BLaER1 (cell line): ENCODE results near the gene RASGRP2.

ENCODE experiments used
- H3K27ac ChIP-seq: shearing (Covaris generic); formaldehyde crosslinking; 2 replicates; pipeline ENCODE4 v1.8.1; 2022
- H3K27me3 ChIP-seq: shearing (Covaris generic); formaldehyde crosslinking; 2 replicates; pipeline ENCODE4 v1.8.1; 2022
- H3K36me3 ChIP-seq: shearing (Covaris generic); formaldehyde crosslinking; 2 replicates; pipeline ENCODE4 v1.8.1; 2022
- H3K4me1 ChIP-seq: shearing (Covaris generic); formaldehyde crosslinking; 2 replicates; pipeline ENCODE4 v1.8.1; 2022
- H3K4me2 ChIP-seq: shearing (Covaris generic); formaldehyde crosslinking; 2 replicates; pipeline ENCODE4 v1.8.1; 2022
- H3K4me3 ChIP-seq: shearing (Covaris generic); formaldehyde crosslinking; 2 replicates; pipeline ENCODE4 v1.8.1; 2022
- H3K9ac ChIP-seq: shearing (Covaris generic); formaldehyde crosslinking; 2 replicates; pipeline ENCODE4 v1.8.1; 2022
- H3K9me3 ChIP-seq: shearing (Covaris generic); formaldehyde crosslinking; 2 replicates; pipeline ENCODE4 v1.8.1; 2022
- H4K20me1 ChIP-seq: shearing (Covaris generic); formaldehyde crosslinking; 2 replicates; pipeline ENCODE4 v1.8.1; 2022
- Cebpa-rat ChIP-seq: shearing (Covaris generic); IDR thresholded peaks from 2 replicates; pipeline ENCODE4 v1.8.1; 2022

RASGRP2 gene

DNA sequence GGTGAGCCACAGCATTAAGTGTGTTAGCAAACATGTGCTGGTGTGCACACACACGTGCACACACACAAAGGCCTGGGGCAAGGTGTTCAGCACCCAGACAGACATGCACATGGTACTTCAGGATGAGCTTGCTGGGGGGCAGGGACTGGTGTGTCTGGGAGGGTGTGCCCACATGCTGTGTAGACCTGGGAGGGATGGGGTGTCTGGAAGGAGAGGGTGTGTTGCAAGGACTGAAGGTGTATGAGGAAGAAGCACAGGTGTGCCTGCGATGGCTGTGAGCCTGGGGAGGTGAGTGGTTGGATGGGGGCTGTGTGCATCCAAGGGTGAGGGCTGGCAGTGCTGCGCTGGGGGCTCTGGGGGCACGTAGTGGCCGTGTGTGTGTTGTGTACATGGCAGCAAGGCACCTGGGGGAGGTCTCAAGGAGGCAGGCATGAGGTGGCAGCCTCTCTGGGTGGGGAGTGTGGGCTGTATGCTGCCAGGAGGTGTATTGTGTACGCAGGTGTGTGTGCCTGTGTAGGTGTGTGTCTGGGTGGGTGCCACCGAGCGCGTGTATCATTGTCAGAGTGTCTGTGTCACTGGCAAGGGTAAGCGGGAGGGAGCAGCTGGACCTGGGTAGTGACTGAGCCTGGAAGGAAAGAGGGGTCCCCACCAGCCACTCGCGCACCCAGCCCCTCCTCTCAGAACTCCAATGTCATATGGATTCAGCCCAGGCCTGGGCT is 23.1 kb downstream of the RASGRP2 start:
- H3K36me3 ChIP-seq: no peaks in the 10 kb centered on the region
- no peaks in the 10 kb centered on the region for H3K9me3 ChIP-seq
- TF ChIP-seq Cebpa-rat: no peak
- no peak overlapping the region for H3K27ac ChIP-seq
- H3K4me3 ChIP-seq: no peak overlapping the region
- peaks cover 44% of the 10 kb centered on the region for H3K4me1 ChIP-seq
- peaks cover 28% of the 10 kb centered on the region for H3K27me3 ChIP-seq
- no peak overlapping the region for H3K4me2 ChIP-seq
- H4K20me1 ChIP-seq: 0 out of 2 replicates have a peak, but pooled peaks cover 6% of the 10 kb centered on the region
- H3K9ac ChIP-seq: no peak overlapping the region

GRCh38 chr11:64720167-64720566 is 23.8 kb downstream of the RASGRP2 start:
- no peak for TF ChIP-seq Cebpa-rat
- Histone ChIP-seq H3K4me3 (no peak overlapping the region), H3K27me3 (peaks cover 34% of the 10 kb centered on the region), H3K36me3 (no peaks in the 10 kb centered on the region), H3K27ac (no peak overlapping the region), H3K9me3 (no peaks in the 10 kb centered on the region), H3K9ac (no peak overlapping the region), H4K20me1 (0 out of 2 replicates have a peak, but pooled peaks cover 3% of the 10 kb centered on the region), H3K4me1 (peaks cover 44% of the 10 kb centered on the region), H3K4me2 (no peak overlapping the region)

DNA sequence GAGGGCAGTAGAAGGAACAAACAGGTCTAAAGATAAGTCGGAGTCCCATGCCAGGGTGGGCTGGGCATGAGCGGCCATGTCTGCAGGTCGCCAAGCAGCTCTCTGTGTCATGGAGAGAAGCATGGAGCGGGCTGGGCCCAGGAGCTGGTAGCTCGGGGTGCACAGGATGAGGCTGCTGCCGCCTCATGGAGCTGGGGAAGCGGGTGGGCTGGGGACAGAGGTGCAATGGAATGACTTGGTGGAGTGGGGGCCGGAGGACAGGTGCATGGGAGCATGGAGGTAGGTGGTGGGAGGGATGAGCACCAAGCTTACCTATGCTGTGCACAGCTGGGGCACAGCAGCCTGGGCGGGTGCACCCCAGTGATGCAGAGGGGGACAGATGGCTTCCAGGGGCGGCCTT is 24.5 kb downstream of the RASGRP2 start:
- Histone ChIP-seq H3K4me2 (no peak overlapping the region), H3K27me3 (peaks cover 42% of the 10 kb centered on the region), H4K20me1 (no peaks in the 10 kb centered on the region), H3K9ac (no peak overlapping the region), H3K4me1 (peaks cover 44% of the 10 kb centered on the region), H3K27ac (no peak overlapping the region), H3K9me3 (no peaks in the 10 kb centered on the region), H3K4me3 (no peak overlapping the region), H3K36me3 (no peaks in the 10 kb centered on the region)
- no peak for TF ChIP-seq Cebpa-rat

DNA sequence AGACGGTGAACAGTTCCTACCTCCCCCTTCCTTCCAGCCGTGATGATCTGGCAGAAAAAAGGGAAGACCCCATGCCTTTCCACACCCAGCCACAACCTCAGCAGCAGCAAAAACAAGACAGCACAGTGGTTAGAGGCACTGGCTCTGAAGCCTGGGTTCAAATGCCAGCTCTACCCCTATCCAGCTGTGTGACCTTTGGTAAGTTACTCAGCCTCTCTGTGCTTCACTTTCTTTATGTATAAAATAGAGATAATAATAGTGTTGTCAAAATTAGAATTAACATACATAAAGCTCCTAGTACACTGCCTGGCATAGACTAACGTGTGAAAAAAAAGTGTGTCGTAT is 25.2 kb downstream of the RASGRP2 start:
- Histone ChIP-seq H3K4me3 (no peak overlapping the region), H3K9ac (no peak overlapping the region), H3K27ac (no peak overlapping the region), H3K9me3 (no peaks in the 10 kb centered on the region), H3K36me3 (no peaks in the 10 kb centered on the region), H3K27me3 (peaks cover 48% of the 10 kb centered on the region), H3K4me2 (no peak overlapping the region), H4K20me1 (no peaks in the 10 kb centered on the region), H3K4me1 (peaks cover 38% of the 10 kb centered on the region)
- no peak for TF ChIP-seq Cebpa-rat

DNA sequence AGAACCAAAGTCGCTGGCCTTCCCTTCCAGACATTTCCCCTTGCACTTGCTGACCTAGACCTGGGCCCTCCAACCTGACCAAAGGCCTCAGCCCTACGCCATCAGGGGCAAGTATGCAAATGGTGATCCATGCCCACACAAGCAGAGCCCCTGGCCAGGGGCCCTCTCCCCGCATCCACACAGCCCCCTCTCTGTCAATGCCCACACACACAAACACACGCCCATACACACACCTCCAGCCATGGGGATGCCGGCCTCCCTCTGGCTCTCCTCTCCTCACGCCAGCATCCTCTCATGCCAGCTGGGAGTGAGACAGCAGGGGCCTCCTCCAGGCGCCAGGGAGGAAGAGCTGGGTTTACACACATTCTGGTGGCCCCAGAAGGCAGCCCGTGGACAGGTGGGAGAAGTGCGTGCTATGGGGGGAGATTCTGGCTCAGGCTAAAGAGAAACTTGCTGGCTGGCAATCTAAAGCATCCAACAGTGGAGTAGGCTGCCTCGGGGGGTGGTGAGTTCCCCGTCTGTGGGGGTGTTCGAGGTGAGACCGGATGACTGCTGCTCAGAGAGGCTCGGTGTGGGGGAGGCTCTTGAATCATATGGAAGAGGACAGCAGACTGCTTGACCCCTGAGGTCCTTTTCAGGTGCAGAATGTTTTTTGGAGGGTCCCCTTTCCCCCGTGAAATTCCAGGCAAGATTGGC is 25.7 kb downstream of the RASGRP2 start:
- H3K4me1 ChIP-seq: peaks cover 38% of the 10 kb centered on the region
- H3K4me2 ChIP-seq: no peak overlapping the region
- peaks cover 54% of the 10 kb centered on the region for H3K27me3 ChIP-seq
- H3K36me3 ChIP-seq: no peaks in the 10 kb centered on the region
- TF ChIP-seq Cebpa-rat: no peak
- no peak overlapping the region for H3K4me3 ChIP-seq
- no peak overlapping the region for H3K9ac ChIP-seq
- no peaks in the 10 kb centered on the region for H3K9me3 ChIP-seq
- peaks cover 2% of the 10 kb centered on the region; the same call in 1 of the 2 replicates for H4K20me1 ChIP-seq
- no peak overlapping the region for H3K27ac ChIP-seq

- Histone ChIP-seq H3K27ac (no peak overlapping the region; the same call in 1 of the 2 replicates), H3K4me3 (no peak overlapping the region), H3K9me3 (no peaks in the 10 kb centered on the region), H3K27me3 (peaks cover 59% of the 10 kb centered on the region), H3K4me1 (peaks cover 42% of the 10 kb centered on the region), H3K9ac (no peak overlapping the region), H4K20me1 (peaks cover 6% of the 10 kb centered on the region; the same call in 1 of the 2 replicates), H3K36me3 (no peaks in the 10 kb centered on the region), H3K4me2 (peak overlapping the region; percentile 90)
- TF ChIP-seq Cebpa-rat: no peak
Observed at GRCh38 chr11:64717268-64717578, 26.7 kb downstream of the RASGRP2 start.

DNA sequence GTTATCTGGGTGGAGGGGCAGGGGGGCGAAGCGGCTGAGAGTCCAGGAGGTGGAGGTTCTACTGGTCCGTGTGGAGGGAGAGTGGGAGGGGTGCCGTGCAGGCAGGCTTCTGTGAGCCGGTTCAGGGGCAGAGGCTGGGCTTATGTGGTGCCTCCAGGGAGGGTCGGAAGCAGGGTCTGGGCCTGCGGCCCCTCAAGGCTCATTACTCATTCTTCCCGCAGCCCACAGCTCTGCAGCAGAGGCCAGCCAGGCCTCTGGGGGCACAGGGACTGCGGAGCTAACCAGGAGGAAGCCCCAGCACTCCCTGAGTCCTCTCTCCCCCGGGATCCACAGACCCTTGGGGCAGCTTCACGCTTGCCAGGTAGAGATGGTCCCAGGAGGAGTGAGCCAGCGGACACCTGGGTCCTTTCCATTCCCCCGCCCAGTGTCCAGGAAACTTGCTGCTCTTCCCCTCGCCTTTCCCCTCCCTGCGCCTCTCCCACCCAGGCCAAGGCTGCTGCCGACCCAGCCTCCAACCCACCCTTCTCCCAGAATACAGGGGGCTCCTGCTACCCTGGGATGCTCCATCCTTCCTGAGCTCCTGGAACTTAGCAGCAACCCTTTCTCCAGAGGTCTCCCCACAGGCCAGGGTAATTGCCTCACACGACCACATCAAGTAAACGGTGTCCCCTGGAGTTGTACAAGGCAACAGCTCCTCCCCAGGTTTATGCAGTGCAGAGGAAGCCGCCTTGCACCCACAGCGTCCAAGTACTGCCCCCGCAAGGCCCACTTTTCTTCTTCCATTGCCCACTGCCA is 27.3 kb downstream of the RASGRP2 start:
- H3K9ac ChIP-seq: peak overlapping the region; percentile 45; the same call in 1 of the 2 replicates
- H3K9me3 ChIP-seq: no peaks in the 10 kb centered on the region
- H3K27ac ChIP-seq: peak overlapping the region; percentile 15; the same call in 1 of the 2 replicates
- H3K36me3 ChIP-seq: no peaks in the 10 kb centered on the region
- no peak for TF ChIP-seq Cebpa-rat
- H3K27me3 ChIP-seq: peaks cover 59% of the 10 kb centered on the region
- peak overlapping the region; percentile 20; the same call in 1 of the 2 replicates for H3K4me3 ChIP-seq
- peaks cover 6% of the 10 kb centered on the region; the same call in 1 of the 2 replicates for H4K20me1 ChIP-seq
- H3K4me1 ChIP-seq: peaks cover 42% of the 10 kb centered on the region
- H3K4me2 ChIP-seq: peak overlapping the region; percentile 90

DNA sequence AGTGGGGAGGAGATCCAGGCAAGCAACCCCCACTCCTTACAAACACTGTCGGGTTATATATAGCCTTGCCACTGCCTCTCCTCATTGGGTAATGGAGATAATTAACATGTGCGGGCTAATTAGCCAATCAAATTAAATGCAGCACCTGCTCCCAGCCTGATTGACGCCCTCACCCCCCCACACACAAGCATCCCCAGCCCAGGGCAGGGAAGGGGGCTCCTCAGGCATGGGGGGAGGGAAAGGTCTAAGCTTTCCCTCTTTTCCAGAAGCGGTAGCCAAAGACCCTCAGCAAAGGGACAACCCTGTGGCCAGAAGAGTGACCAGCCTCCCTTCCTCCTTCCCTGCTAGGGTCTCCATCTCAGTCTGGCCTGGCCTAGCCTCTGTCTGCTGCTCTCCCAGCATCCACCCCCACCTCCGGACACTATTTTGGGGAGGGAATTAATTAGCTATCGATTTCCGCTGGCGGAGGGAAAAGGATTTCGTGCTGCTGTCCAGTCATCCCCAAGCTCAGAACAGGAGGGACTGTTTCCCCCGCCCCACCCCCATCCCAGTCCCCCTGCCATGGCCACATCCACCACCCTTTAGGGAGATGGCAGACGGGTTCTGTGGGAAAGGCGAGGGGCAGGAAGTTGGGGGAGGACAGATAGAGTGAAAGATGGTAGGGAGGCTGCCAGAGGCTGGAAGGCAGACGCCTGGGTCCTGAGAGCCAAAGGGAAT is 28.0 kb downstream of the RASGRP2 start:
- Histone ChIP-seq H3K4me2 (peak overlapping the region; percentile 90), H3K9me3 (no peaks in the 10 kb centered on the region), H3K9ac (peak overlapping the region; percentile 45; the same call in 1 of the 2 replicates), H3K36me3 (no peaks in the 10 kb centered on the region), H3K27ac (0 out of 2 replicates have a peak overlapping the region, but pooled peaks have one; percentile 15), H3K27me3 (peaks cover 59% of the 10 kb centered on the region), H3K4me1 (peaks cover 49% of the 10 kb centered on the region), H3K4me3 (no peak overlapping the region; the same call in 1 of the 2 replicates), H4K20me1 (peaks cover 6% of the 10 kb centered on the region; the same call in 1 of the 2 replicates)
- no peak for TF ChIP-seq Cebpa-rat

GRCh38 chr11:64715110-64715509 is 28.8 kb downstream of the RASGRP2 start:
- Histone ChIP-seq H3K4me1 (peaks cover 56% of the 10 kb centered on the region), H3K9me3 (no peaks in the 10 kb centered on the region), H3K4me3 (no peak overlapping the region), H3K27me3 (peaks cover 59% of the 10 kb centered on the region), H4K20me1 (peaks cover 6% of the 10 kb centered on the region; the same call in 1 of the 2 replicates), H3K9ac (no peak overlapping the region), H3K36me3 (no peaks in the 10 kb centered on the region), H3K4me2 (peak overlapping the region; percentile 90), H3K27ac (no peak overlapping the region)
- no peak for TF ChIP-seq Cebpa-rat
